Measurements from ENCODE around the gene GRAMD2A. TPM values are rescaled to one million over a fixed set of nuclear protein-coding genes. Genes with fewer than 3 reads are reported as not detected.

The GRAMD2A gene
- total and polyA plus RNA-seq, 5 donors = 0.14 to 0.71 (median 0.44) TPM; not detected in 1

DNA sequence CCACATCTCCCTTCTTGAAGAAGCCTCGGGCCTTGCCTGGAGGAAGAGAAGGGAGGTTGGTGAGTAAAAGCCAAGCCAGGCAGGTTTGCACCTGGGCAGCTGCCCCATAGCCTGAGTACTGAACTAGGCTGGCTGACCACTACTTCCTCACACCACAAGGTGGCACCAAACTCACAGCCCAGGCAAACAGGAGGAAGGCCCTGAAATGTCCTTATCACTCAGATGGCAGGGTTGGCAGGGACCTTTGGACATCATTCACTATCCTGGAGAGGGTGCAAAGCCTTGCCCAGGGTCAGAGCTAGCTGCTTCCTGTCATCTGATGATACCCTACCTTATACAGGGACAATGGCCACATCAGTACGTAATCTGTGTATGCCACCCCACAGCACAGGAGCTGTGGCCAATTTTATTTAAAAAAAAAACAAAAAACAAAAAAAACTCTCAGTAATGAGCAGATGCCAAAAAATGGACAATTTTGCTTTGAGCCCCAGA, 2.2 kb upstream of the GRAMD2A start:
- intact Hi-C loops (cut with DNase I) = loop anchor here in 2 of 4 donors (5.0 to 10.0 kb wide), 2 partner anchors 73 to 75 kb away; partner anchors contain the start of gene PARP6 (in 2 of the 2)
- Histone ChIP-seq H3K4me1 (ENCODE audit: control insufficient read depth, insufficient read depth, low read length) (peaks cover 22% of the 10 kb centered on the region), H3K9me3 (ENCODE audit: control insufficient read depth, low read length) (no peaks in the 10 kb centered on the region), H3K27ac (ENCODE audit: low read length) (peak overlapping the region; percentile 31), H3K27me3 (ENCODE audit: control insufficient read depth, insufficient read depth) (no peaks in the 10 kb centered on the region), H3K4me3 (ENCODE audit: low read length) (no peak overlapping the region)
- ATAC-seq (peak; percentile 59 to 66), DNase-seq (peak; percentile 67 to 88 (median 81))
- 46% methylated on average over 2 of the region's 2 CpGs for WGBS

DNA sequence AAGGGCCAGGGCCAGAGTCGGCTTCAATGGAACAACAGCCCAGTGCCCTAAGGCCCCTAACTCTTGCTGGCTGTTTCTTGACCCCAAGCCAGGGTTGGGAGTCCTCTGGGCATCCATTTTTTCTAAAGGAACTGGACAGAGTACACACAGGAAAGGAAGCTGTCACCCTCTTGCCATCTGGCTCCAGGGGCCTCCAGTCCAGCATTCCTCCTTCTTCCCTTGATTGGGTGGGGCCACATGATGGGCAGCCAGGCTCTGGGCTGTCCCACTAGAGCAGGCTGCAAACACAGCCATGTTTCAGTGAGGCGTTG, 1.6 kb upstream of the GRAMD2A start:
- WGBS = 94% methylated on average over 2 of the region's 2 CpGs
- DNase-seq (no peak), ATAC-seq (no peak)
- intact Hi-C loops (cut with DNase I) = loop anchor here in 1 of 4 donors (5.0 kb wide), 1 partner anchor 73 kb away; the partner anchor contains the start of gene PARP6
- Histone ChIP-seq H3K4me1 (ENCODE audit: control insufficient read depth, insufficient read depth, low read length) (peaks cover 20% of the 10 kb centered on the region), H3K4me3 (ENCODE audit: low read length) (no peak overlapping the region), H3K9me3 (ENCODE audit: control insufficient read depth, low read length) (no peaks in the 10 kb centered on the region), H3K27ac (ENCODE audit: low read length) (no peak overlapping the region), H3K27me3 (ENCODE audit: control insufficient read depth, insufficient read depth) (no peaks in the 10 kb centered on the region)

DNA sequence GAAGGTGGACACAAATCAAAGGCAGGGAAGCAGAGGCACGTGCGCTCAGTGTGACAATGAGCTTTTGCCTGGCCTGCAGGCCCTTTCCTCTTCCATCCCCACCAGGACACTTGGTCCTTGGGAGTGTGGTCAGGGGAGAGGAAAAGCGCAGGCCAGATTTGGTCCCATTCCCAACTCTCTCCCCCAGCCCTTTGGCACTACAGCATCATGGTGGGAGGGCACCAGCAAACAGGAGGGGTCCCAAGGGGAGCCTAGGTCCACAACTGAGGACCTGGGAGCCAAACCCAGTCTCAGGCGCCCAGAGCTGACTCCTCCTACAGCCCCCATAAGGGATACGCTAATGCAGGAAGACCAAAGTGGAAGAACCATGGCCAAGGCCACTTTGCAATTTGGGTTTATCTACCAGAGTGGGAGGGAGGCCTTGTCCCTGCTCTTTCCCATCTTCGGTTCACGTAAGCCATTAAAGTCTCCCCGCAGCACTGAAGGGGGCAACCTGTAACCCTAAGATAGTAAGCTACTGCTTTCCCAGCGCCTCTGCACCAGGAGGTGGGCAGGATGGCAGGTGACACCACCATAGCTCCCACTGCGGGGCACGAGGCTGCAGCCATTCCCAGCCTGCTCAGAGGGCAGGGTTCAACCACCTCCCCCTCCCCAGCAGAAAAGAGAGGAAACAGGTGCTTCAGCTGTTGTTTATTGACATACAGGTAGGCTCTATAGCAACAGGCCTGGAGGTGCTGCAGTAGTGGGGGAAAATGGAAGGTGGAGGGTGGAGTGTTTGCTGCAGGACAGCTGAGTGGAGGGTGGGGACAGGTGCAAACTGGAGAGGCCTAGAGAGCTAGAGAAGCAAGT, 993 bp upstream of the GRAMD2A start:
- intact Hi-C loops (cut with DNase I) = loop anchor here in 1 of 4 donors (5.0 kb wide), 1 partner anchor 74 kb away; the partner anchor contains the start of gene PARP6
- 72% methylated on average over 11 of the region's 11 CpGs for whole genome bisulfite sequencing
- H3K4me3 ChIP-seq (ENCODE audit: low read length) = no peak overlapping the region
- no peaks in the 10 kb centered on the region for H3K27me3 ChIP-seq (ENCODE audit: control insufficient read depth, insufficient read depth)
- H3K4me1 ChIP-seq (ENCODE audit: control insufficient read depth, insufficient read depth, low read length) = peaks cover 16% of the 10 kb centered on the region
- ATAC-seq (no peak), DNase-seq (no peak)
- no peak overlapping the region for H3K27ac ChIP-seq (ENCODE audit: low read length)
- no peaks in the 10 kb centered on the region for H3K9me3 ChIP-seq (ENCODE audit: control insufficient read depth, low read length)

GRCh38 chr15:72197041-72197459, 537 bp downstream of the GRAMD2A start:
- Histone ChIP-seq H3K4me3 (ENCODE audit: low read length) (peak overlapping the region; percentile 57), H3K27me3 (ENCODE audit: control insufficient read depth, insufficient read depth) (no peaks in the 10 kb centered on the region), H3K9me3 (ENCODE audit: control insufficient read depth, low read length) (no peaks in the 10 kb centered on the region), H3K4me1 (ENCODE audit: control insufficient read depth, insufficient read depth, low read length) (peaks cover 9% of the 10 kb centered on the region), H3K27ac (ENCODE audit: low read length) (no peak overlapping the region)
- 8% methylated on average over 35 of the region's 35 CpGs for WGBS
- peak in 1 of 2 donors; percentile 5 for ATAC-seq
- no peak for DNase-seq
- intact Hi-C loops (cut with DNase I) = loop anchor here in 1 of 4 donors (5.0 kb wide), 1 partner anchor 75 kb away; the partner anchor contains the start of gene PARP6

DNA sequence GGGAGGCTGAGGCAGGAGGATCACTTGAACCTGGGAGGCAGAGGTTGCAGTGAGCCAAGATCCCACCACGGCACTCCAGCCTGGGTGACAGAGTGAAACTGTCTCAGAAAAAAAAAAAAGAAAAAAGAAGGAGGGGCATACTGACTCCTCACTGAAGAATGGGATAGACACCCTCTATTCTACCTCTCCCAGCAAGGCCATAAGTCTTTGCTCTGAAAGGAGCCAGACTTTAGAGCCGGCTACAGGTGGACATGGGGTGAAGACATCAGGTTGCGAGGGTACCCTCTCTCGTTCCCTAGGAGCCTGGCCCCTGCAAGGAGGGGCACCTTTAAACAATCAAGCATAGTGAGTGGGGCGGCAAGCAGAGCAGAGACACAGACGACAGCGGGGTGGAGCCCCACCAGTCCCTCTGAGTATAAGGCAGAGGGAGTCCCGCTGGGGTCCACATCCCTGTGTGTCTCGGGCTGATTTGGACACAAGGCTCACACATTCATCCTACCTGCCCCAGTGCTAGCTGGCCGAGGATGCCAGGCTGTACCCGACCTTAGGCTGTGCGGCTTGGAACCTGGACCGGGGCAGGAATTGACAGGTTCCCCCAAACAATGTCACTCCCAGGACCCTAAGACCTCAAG, 1.1 kb downstream of the GRAMD2A start:
- Histone ChIP-seq H3K4me1 (ENCODE audit: control insufficient read depth, insufficient read depth, low read length) (peaks cover 6% of the 10 kb centered on the region), H3K9me3 (ENCODE audit: control insufficient read depth, low read length) (no peaks in the 10 kb centered on the region), H3K4me3 (ENCODE audit: low read length) (no peak overlapping the region), H3K27me3 (ENCODE audit: control insufficient read depth, insufficient read depth) (no peaks in the 10 kb centered on the region), H3K27ac (ENCODE audit: low read length) (no peak overlapping the region)
- DNase-seq (no peak), ATAC-seq (no peak)
- 77% methylated on average over 13 of the region's 13 CpGs for WGBS
- intact Hi-C loops (cut with DNase I) = loop anchor here in 1 of 4 donors (5.0 kb wide), 1 partner anchor 76 kb away; the partner anchor contains the start of gene PARP6

GRCh38 chr15:72195101-72195511, 2.5 kb downstream of the GRAMD2A start:
- no peak for ATAC-seq
- WGBS = 80% methylated on average over 6 of the region's 6 CpGs
- H3K27ac ChIP-seq (ENCODE audit: low read length) = no peak overlapping the region
- H3K4me1 ChIP-seq (ENCODE audit: control insufficient read depth, insufficient read depth, low read length) = peaks cover under 1% of the 10 kb centered on the region
- no peaks in the 10 kb centered on the region for H3K9me3 ChIP-seq (ENCODE audit: control insufficient read depth, low read length)
- DNase-seq = no peak
- intact Hi-C loops (cut with DNase I) = loop anchor here in 1 of 4 donors (5.0 kb wide), 1 partner anchor 77 kb away; the partner anchor contains the start of gene PARP6
- H3K4me3 ChIP-seq (ENCODE audit: low read length) = no peak overlapping the region
- no peaks in the 10 kb centered on the region for H3K27me3 ChIP-seq (ENCODE audit: control insufficient read depth, insufficient read depth)

DNA sequence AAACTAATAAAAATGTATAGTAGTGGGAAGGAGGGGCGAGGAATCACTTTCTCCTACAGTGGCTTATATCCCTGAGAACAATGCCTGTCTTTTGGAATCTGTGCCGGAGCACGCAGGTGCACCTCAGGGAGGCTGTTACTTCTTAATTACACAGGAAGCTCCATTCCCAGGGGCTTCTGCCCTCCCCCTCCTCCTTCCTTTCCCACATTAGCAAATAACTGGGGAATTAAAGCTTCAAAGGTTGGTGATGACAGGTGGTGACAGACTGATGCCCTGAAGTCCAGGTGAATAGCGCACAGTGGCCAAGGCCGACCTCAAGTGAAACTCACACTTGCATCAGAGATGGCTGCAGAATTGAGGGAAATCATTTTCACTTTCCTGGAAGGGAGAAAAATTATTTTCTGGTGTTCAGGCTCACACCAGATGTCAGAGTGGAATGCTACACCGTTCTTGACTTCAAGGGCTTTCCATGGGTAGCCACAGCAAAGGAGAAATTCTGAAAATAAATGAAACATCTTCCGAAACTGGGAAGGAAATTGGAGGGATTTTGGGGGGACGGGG, 3.7 kb downstream of the GRAMD2A start:
- Histone ChIP-seq H3K27ac (ENCODE audit: low read length) (no peak overlapping the region), H3K4me1 (ENCODE audit: control insufficient read depth, insufficient read depth, low read length) (no peaks in the 10 kb centered on the region), H3K9me3 (ENCODE audit: control insufficient read depth, low read length) (no peaks in the 10 kb centered on the region), H3K27me3 (ENCODE audit: control insufficient read depth, insufficient read depth) (no peaks in the 10 kb centered on the region), H3K4me3 (ENCODE audit: low read length) (no peak overlapping the region)
- intact Hi-C loops (cut with DNase I) = no loop called here
- no peak for ATAC-seq
- 73% methylated on average over 8 of the region's 8 CpGs for WGBS
- DNase-seq = no peak

DNA sequence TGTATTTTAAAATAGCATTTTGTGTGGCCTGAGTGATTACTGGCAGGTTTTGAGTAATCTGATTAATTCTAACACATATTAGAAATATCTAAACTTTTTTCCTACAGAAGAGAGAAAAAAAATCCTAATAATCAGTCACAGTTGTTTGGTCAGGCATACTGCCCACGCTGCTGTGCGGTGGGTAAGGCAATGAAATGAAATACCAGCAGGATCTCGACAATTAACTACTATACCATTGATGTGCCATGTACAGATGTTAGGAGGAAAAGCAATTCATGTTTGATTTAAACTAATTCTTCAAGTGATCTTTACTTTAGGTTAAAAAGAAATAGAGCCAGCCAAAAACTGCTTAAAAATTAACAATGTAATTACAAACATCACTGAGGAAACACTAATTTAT, 5.2 kb downstream of the GRAMD2A start:
- 71% methylated on average over 3 of the region's 3 CpGs for WGBS
- intact Hi-C loops (cut with DNase I) = no loop called here
- no peak for ATAC-seq

DNA sequence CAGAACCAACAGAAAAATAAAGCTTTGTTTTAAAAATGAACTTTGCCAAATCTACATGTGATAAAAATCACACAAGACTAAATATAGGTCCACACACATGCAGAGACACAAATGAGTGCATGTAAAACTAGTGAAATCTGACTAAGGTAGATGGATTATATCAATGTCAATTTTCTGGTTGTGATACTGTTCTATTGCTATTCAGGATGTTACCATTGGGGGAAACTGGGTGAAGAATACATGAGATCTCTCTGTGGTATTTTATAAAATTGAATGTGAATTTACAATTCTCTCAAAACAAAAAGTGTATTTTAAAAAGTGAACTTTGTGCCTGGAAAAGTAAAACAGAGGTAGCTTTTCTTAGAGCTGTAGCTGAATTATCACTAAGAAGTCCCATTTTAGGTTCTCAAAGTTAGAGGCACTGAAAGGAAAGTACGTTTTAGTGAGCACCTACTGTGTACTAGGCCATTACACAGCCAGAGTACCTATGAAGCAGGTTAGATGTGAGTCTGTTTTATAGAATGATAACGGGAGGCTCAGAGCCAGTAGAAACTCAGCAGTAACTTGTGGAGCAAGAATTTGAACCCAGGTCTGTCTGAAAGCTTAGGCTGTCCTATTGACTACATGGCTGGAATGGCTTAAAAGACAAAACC, 8.2 kb downstream of the GRAMD2A start:
- Histone ChIP-seq H3K4me3 (ENCODE audit: low read length) (no peak overlapping the region), H3K27ac (ENCODE audit: low read length) (no peak overlapping the region), H3K9me3 (ENCODE audit: control insufficient read depth, low read length) (no peaks in the 10 kb centered on the region), H3K27me3 (ENCODE audit: control insufficient read depth, insufficient read depth) (no peaks in the 10 kb centered on the region), H3K4me1 (ENCODE audit: control insufficient read depth, insufficient read depth, low read length) (no peaks in the 10 kb centered on the region)
- DNase-seq = no peak
- WGBS = 88% methylated on average over 2 of the region's 2 CpGs
- ATAC-seq = no peak
- intact Hi-C loops (cut with DNase I) = no loop called here

More for the DNA sequence above, 5.2 kb downstream of the GRAMD2A start:
- Histone ChIP-seq H3K27ac (ENCODE audit: low read length) (no peak overlapping the region), H3K9me3 (ENCODE audit: control insufficient read depth, low read length) (no peaks in the 10 kb centered on the region), H3K4me1 (ENCODE audit: control insufficient read depth, insufficient read depth, low read length) (no peaks in the 10 kb centered on the region), H3K27me3 (ENCODE audit: control insufficient read depth, insufficient read depth) (no peaks in the 10 kb centered on the region), H3K4me3 (ENCODE audit: low read length) (no peak overlapping the region)
- DNase-seq = no peak

DNA sequence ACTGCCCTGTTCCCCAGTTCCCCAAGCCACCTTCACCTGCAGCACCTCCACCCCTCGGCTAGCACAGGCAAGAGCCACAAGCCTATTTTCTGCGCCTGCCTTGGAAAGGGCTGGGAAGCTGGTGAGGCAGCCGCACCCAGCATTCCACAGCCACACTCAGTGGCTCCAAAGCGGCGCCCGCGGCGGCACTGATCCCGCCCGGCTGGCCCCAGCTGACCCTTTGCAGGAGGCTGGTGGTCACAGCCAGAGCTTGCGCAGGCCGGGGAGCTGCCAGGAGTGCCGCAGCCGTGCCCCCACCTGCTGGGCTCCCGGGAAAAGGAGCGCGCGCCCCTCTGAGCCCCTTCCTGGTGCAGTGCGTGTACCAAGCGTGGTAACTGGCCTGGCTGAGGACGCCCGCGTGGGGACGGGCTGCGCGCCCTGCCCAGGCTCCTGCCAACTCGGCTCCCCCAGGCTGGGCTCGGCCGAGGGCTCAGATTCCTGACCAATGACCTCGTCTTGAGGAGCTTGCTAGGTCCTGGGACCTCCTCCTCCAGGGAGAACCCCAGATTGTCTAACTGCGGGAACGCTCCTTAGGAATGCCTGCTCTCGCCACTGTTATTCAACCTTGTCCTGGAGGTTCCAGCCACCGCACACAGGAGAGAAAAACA, 13.3 kb downstream of the GRAMD2A start:
- ATAC-seq (peak; percentile 78 to 84), DNase-seq (peak in 2 of 3 donors; percentile 67 to 71)
- Histone ChIP-seq H3K9me3 (ENCODE audit: control insufficient read depth, low read length) (no peaks in the 10 kb centered on the region), H3K4me1 (ENCODE audit: control insufficient read depth, insufficient read depth, low read length) (peaks cover 7% of the 10 kb centered on the region), H3K27ac (ENCODE audit: low read length) (no peak overlapping the region), H3K4me3 (ENCODE audit: low read length) (peak overlapping the region; percentile 21), H3K27me3 (ENCODE audit: control insufficient read depth, insufficient read depth) (no peaks in the 10 kb centered on the region)
- 8% methylated on average over 34 of the region's 34 CpGs for whole genome bisulfite sequencing
- intact Hi-C loops (cut with DNase I) = no loop called here
